Kidney epithelial cell (primary cell): Measurements from ENCODE around the gene CLUH. TPM values are rescaled to one million over a fixed set of nuclear protein-coding genes. Genes with fewer than 3 reads are reported as not detected.

Experiments used
- DNase-seq: peaks from one replicate; pipeline ENCODE4 v3.0.0-alpha.2; 2010; ENCODE audit warnings: low read depth
- H3K27me3 ChIP-seq: 2 replicates; pipeline ENCODE4 v1.6.0; 2011; ENCODE audit warnings: low read length; ENCODE audit not compliant: control insufficient read depth, insufficient read depth
- H3K36me3 ChIP-seq: 2 replicates; pipeline ENCODE4 v1.5.1; 2011; ENCODE audit warnings: low read length; ENCODE audit not compliant: control insufficient read depth, insufficient read depth
- H3K4me3 ChIP-seq: 2 replicates; pipeline ENCODE4 v1.5.1; 2011; ENCODE audit warnings: low read depth, mild to moderate bottlenecking, control low read depth, low read length
- total RNA-seq: library from RNA; depleted of rRNA; stranded (reverse); fragments of >200 nt; gene quantifications from 2 replicates; pipeline ENCODE4 v1.2.3, GENCODE V29; 2015
- TF ChIP-seq, protein P1 (sequence below): IDR thresholded peaks from 2 replicates; pipeline ENCODE4 v1.5.1; 2011; ENCODE audit warnings: mild to moderate bottlenecking, moderate library complexity, low read length, control low read depth, inconsistent platforms; ENCODE audit not compliant: insufficient read depth, poor library complexity, severe bottlenecking

The CLUH gene
- total RNA-seq, 1 donor from 2014 or later, result 64.4 TPM

DNA sequence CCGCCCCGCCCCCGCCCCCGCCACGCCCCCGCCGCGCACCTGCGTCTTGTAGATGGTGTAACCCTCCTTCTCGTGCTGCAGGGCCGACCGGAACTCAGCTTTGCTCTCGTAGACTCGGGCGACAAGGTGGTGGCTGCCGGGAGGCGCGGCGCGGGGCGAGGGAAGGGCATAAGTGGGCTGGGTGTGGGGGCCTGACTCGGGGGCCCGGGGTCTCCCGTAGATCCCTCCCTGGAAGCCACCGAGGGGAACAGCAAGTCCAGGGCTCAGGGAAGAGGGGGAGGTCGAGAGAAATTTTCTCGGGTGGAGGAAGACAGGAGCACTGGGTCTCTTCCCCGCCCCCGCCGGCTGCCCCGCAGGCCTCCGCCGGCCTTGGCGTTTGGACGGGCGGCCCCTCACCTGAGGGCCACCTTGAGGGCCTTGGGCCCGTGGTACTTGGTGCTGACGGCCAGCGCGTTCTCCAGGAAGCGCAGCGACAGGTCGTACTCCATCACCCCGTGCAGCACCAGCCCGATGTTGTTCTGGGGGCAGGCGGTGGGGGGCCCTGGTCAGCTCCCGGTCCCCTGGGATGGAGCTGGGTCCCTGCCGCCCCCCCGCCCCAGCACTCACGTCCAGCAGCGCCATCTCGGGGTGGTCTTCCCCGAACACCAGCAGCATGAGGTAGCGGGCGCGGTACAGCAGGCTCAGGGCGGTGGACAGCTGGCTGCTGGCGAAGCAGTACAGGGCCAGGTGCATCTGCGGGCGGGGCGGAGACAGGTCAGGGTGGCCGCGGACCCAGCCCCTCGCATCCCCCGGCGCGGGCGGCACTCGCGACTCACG is 19.4 kb downstream of the CLUH start:
- H3K36me3 ChIP-seq, result no peaks in the 10 kb centered on the region
- no peak for DNase-seq

DNA sequence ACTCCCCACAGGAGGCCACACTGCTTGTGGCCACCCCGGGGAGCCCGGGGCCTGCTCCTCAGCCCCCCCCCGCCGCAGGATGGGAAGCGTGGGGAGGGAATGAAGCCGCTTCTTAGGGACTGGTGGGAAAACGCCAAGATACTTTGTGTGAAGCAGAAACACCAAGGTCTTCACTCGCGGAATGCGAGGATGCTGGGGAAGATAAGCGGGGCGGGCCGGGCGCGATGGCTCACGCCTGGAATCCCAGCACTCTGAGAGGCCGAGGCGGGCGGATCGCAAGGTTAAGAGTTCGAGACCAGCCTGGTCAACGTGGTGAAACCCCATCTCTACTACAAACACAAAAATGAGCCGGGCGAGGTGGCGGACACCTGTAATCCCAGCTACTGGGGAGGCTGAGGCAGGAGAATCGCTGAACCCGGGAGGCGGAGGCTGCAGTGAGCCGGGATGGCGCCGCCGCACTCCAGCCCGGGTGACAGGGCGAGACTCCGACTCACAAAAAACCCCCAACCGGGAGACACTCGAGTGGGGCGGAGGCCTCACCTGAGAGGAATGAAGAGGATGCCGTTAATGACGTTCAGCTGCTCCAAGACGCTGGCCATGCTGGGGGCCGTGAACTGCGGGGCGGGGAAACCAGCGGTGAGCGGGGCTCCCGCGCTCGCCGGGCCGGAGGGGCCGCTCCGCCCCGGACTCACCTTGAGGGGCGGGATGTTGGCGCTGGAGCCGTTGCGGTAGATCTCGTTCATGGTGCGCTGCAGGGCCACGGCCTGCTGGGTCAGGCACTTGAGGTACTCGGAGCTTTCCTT is 20.3 kb downstream of the CLUH start:
- TF ChIP-seq, protein P1, sequence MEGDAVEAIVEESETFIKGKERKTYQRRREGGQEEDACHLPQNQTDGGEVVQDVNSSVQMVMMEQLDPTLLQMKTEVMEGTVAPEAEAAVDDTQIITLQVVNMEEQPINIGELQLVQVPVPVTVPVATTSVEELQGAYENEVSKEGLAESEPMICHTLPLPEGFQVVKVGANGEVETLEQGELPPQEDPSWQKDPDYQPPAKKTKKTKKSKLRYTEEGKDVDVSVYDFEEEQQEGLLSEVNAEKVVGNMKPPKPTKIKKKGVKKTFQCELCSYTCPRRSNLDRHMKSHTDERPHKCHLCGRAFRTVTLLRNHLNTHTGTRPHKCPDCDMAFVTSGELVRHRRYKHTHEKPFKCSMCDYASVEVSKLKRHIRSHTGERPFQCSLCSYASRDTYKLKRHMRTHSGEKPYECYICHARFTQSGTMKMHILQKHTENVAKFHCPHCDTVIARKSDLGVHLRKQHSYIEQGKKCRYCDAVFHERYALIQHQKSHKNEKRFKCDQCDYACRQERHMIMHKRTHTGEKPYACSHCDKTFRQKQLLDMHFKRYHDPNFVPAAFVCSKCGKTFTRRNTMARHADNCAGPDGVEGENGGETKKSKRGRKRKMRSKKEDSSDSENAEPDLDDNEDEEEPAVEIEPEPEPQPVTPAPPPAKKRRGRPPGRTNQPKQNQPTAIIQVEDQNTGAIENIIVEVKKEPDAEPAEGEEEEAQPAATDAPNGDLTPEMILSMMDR, result no peak
- H3K36me3 ChIP-seq, result no peaks in the 10 kb centered on the region
- H3K4me3 ChIP-seq, result no peak overlapping the region
- no peak for DNase-seq
- H3K27me3 ChIP-seq, result no peaks in the 10 kb centered on the region

More for the DNA sequence above, 19.4 kb downstream of the CLUH start:
- TF ChIP-seq, protein P1, result no peak
- no peaks in the 10 kb centered on the region for H3K27me3 ChIP-seq
- no peak overlapping the region for H3K4me3 ChIP-seq

DNA sequence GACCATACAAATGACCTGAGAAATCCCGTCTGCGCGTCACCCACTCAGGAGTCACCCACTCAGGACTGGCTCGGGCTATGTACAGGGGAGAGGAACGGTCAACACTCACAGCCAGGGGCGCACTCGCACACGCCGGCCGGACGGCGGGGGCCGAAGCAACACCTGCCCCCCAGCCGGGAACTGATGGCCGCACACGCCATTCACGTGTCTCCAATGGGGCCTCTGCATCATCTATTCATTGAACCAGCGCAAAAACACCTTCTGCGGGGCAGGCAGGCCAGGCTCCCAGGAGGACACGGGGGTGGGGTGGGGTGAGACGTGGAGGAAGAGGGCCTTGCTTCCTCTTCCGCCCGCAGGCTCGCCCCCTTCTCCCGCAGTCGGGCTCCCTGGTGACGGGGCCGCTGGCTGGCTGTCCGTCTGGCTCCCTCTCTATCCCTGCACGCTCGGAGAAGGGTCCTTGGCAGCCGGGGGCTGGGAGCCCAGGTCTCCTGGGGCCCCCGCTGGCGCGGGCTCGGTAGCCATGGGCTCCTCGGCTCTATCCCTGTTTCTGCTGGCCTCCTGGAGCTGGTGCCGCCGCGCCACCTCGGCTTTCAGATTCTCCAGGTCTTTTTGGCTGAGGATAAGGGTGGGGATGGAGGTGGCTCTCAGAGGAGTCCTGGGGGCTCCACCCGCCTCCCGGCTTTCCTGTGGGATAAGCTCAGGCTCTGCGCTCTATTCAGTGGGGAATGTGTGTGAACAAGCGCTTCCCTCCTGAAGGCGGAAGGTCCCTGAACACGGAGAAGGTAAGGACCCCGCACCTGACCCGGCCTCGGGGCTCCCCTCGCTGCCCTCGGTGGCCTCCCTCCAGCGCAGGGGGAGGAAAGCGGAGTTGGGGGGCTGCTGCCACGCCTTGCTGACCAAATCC is 21.1 kb downstream of the CLUH start:
- no peak for DNase-seq
- Histone ChIP-seq H3K36me3 (no peaks in the 10 kb centered on the region), H3K4me3 (no peak overlapping the region), H3K27me3 (no peaks in the 10 kb centered on the region)
- TF ChIP-seq, protein P1, result no peak

DNA sequence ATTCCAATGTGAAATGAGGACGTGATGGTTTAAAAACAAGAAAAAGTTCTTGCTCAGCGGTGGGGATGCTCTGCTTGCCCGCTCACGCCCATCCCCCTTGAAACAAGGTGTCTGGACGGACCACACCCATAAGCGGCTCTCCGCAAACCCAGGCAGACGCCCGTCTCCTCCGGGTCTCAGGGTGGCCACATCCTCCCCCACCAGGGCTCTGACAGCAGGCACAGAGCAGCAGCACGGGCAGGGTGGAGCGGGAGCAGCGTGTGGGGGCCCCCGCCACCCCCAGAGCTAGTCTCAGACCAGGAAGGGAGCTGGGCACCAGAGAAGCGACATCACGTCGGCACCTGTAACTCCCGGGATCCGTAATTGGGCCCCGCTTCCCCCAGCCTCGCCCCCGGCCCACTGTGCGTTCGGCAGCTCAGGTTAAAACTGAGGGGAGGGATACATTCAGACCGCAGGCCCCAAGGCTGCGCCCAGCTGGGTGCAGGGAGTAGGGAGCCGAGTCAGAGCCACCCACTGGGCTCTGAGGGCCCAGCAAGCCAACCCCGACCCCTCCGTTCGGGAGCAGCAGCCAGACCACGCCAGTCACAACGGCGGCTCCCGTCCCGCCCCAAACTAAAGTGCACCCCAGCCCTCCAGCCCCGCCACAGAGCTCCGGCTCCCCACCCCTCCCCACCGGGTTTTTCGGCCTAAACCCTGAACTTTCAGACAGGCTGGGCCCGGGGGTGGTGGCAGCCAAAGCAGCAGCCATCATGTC is 22.0 kb downstream of the CLUH start:
- Histone ChIP-seq H3K4me3 (no peak overlapping the region), H3K36me3 (no peaks in the 10 kb centered on the region), H3K27me3 (no peaks in the 10 kb centered on the region)
- TF ChIP-seq, protein P1, result no peak
- DNase-seq, result no peak
